Esophagus muscularis mucosa (tissue), 3 donors: ENCODE data around the gene CD302.

Source experiments
- CTCF ChIP-seq, 3 experiments: fragments of 200-600 bp in 2 of 3; fragments of 450-650 bp in 1 of 3; sonication (generic) in 2 of 3; IDR thresholded peaks; one replicate each; pipeline ENCODE4 v1.5.1; 2017 to 2019; ENCODE audit warnings: antibody characterized with exemption in 3 of 3, mild to moderate bottlenecking in 2 of 3, moderate library complexity in 1 of 3
- POLR2A ChIP-seq: fragments of 450-650 bp; IDR thresholded peaks from one replicate; pipeline ENCODE4 v1.6.1; 2017; ENCODE audit warnings: antibody characterized with exemption, moderate library complexity, mild to moderate bottlenecking, low read depth
- POLR2AphosphoS5 ChIP-seq, 2 donors: sonication (generic); formaldehyde crosslinking; IDR thresholded peaks; one replicate each; pipeline ENCODE4 v1.6.1; 2017; ENCODE audit warnings: antibody characterized with exemption in 2 of 2

GRCh38 chr2:159759577-159759976 is 38.4 kb downstream of the CD302 start:
- TF ChIP-seq CTCF (IDR thresholded peaks at IDR 0.05) (no peak), POLR2A (no peak), POLR2AphosphoS5 (IDR thresholded peaks at IDR 0.05) (no peak)
